Dendritic cell treated with granulocyte-macrophage colony-stimulating factor and Interleukin-4, amounts not matched to agents 40 ng/mL and 50 ng/mL, for 4 days (primary cell): ENCODE measurements around the gene ADCY3.
A peak's percentile ranks its signal among the peaks of the same experiment; 100 is the strongest.

Experiments used
- H3K27ac Mint-ChIP-seq: one replicate; pipeline ENCODE4 v1.8.0; 2022; ENCODE audit warnings: mild to moderate bottlenecking, mixed read lengths
- H3K27me3 Mint-ChIP-seq: one replicate; pipeline ENCODE4 v1.8.0; 2022; ENCODE audit warnings: mild to moderate bottlenecking, mixed read lengths
- H3K36me3 Mint-ChIP-seq: one replicate; pipeline ENCODE4 v1.8.0; 2022; ENCODE audit warnings: low read depth, mixed read lengths
- H3K4me1 Mint-ChIP-seq: one replicate; pipeline ENCODE4 v1.8.0; 2022; ENCODE audit warnings: low read depth, mixed read lengths
- H3K4me3 Mint-ChIP-seq: one replicate; pipeline ENCODE4 v1.8.0; 2022; ENCODE audit warnings: mild to moderate bottlenecking, moderate library complexity, mixed read lengths
- H3K9me3 Mint-ChIP-seq: one replicate; pipeline ENCODE4 v1.8.0; 2022; ENCODE audit warnings: mixed read lengths
- intact Hi-C: fragments of 100-400 bp; cut with micrococcal nuclease; formaldehyde crosslinking; loops from one replicate; pipeline ENCODE4 v1.15.0; 2022

The ADCY3 gene

DNA sequence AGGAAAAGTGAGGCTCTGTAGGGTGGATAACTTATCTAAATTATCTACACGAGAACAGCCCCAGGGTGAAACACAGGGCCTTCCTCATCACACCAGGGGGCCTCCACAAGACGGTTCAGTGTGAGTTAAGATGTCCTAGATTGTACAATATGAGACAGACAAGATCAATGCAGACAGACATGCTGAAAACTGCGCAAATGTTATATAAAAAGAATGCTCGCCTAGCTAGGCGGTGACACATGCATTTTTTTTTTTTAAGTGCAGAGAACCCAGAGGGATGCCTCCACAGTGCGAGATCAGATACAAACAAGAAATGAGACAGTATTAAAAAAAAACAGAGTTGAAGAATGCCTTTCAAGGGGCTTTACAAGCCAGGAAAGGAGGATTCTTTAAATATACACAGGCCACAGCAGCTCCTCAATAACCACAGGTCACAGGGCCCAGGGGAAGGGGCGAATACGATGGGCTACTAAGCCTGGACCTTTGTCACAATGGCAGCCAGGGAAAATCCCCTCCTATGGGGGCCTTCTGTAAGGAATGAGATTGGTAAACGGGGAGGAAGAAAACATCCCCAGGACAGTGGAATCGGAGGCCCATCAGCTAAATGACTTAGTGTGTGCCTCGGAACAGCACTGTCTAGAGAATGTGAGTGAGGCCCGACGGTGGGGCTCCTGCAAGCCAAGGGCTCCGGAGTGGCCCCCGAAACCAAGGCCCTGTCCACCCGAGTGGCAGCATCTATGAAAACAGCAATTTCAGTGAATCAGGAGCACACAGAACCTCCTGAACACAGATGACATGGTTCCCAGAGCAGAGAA, 48.9 kb downstream of the ADCY3 start:
- intact Hi-C loops: no loop called here

DNA sequence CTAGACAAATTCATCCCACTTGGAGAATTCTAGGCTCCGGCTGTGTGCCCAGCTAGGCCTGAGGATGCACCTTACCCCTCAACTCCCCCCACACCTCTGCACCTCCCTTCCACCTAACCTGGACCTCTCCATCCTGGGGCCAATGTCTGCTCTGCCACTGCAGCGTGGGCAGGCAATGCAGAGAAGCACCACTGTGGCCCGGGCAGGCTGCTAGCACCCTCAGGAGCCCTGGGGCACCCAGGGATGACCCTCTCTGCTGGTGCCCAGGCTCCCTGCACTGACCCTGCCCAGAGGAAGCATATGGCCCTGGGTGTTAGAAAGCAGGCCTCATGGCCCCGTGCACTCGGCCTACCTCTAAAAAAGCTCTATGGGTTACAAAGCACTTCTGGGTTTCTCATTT, 49.6 kb downstream of the ADCY3 start:
- peaks cover 32% of the 10 kb centered on the region for H3K4me1 Mint-ChIP-seq
- H3K9me3 Mint-ChIP-seq: no peaks in the 10 kb centered on the region
- no peak overlapping the region for H3K27ac Mint-ChIP-seq
- no peaks in the 10 kb centered on the region for H3K27me3 Mint-ChIP-seq
- intact Hi-C loops: no loop called here
- no peak overlapping the region for H3K4me3 Mint-ChIP-seq
- H3K36me3 Mint-ChIP-seq: peaks cover 12% of the 10 kb centered on the region

More for the DNA sequence above, 48.9 kb downstream of the ADCY3 start:
- H3K4me3 Mint-ChIP-seq: no peak overlapping the region
- peaks cover 12% of the 10 kb centered on the region for H3K36me3 Mint-ChIP-seq
- H3K27me3 Mint-ChIP-seq: no peaks in the 10 kb centered on the region
- H3K9me3 Mint-ChIP-seq: no peaks in the 10 kb centered on the region
- no peak overlapping the region for H3K27ac Mint-ChIP-seq
- H3K4me1 Mint-ChIP-seq: peaks cover 32% of the 10 kb centered on the region

DNA sequence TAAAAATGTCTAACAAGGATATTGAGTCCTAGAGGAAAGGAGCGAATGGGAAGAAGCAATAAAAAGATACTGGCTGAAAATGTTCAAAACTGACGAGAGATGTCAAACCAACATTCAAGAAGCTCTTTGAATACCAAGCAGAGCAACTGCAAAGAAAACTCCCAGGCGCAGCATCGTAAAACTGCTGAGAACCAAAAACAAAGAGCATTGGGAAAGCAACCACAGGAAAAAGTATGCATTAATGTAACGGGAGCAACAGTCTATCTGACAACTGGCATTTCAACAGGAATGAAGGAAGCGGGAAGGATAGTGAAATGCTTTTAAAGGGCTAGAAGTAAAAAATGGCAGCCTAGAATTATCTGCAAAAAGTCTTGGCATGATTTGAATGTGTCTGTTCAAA, 53.1 kb downstream of the ADCY3 start:
- intact Hi-C loops: no loop called here
- no peaks in the 10 kb centered on the region for H3K27me3 Mint-ChIP-seq

DNA sequence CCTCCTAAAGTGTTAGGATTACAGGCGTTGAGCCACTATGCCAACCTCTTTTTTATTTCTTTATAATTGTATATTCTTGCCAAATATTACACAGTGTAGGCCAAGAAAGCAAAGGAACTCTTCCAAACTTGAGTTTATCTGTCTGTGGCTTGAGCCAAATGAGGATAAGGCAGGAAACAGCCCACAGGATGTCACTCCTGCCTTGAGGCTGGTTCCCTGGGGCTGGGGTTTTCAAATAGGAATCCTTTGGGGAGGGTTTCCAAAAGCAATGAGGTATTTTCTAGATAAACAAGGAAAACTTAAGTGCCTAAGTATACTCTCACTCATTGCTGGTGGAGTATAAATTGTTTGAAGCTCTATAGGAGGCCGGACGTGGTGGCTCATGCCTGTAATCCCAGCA, 56.4 kb downstream of the ADCY3 start:
- H3K4me3 Mint-ChIP-seq: no peak overlapping the region
- no peaks in the 10 kb centered on the region for H3K36me3 Mint-ChIP-seq
- no peaks in the 10 kb centered on the region for H3K27me3 Mint-ChIP-seq
- no peaks in the 10 kb centered on the region for H3K9me3 Mint-ChIP-seq
- H3K27ac Mint-ChIP-seq: no peak overlapping the region
- intact Hi-C loops: no loop called here
- H3K4me1 Mint-ChIP-seq: no peaks in the 10 kb centered on the region

More for the DNA sequence above, 53.1 kb downstream of the ADCY3 start:
- Mint-ChIP-seq H3K27ac (no peak overlapping the region), H3K4me3 (no peak overlapping the region), H3K4me1 (peaks cover 7% of the 10 kb centered on the region), H3K9me3 (no peaks in the 10 kb centered on the region), H3K36me3 (peaks cover 12% of the 10 kb centered on the region)

DNA sequence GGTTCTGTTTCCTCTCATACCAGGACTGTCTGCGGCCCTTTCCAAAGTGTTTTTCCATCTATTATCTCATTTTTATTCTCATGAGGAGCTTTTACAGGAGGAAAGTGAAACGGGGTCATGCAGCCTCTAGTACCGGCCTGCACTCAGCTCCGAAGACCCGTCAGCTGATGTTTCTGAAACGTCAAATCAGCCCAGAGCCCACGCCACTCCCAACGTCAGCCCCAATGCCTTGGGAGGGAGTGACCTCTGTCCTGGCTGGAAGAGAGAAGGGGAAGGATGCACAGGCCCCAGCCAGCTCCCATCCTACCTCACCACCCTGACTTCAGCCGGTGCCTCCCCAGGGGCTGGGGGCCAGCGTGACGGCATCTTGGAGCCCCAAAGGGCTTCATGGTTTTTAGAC, 58.5 kb downstream of the ADCY3 start:
- Mint-ChIP-seq H3K36me3 (no peaks in the 10 kb centered on the region), H3K27ac (no peak overlapping the region)
- intact Hi-C loops: no loop called here

DNA sequence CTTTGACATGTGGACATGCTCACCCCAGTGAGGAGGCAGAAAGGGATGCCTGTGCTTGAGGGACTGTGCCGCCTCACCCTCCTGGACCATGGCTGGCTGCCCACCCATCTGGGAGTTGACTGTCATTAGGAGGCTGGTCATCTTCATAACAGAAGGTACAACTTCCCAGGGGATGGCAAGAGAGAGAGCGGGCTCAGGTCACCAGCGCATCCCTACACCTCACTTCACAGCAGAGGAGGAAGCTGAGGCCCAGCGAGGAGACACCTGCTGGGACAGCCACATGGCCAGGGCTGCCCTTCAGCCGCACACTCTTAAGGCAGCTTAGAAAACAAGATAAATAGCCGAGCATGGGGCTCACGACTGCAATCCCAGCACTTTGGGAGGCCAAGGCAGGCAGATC, 59.4 kb downstream of the ADCY3 start:
- Mint-ChIP-seq H3K4me3 (no peak overlapping the region), H3K27me3 (no peaks in the 10 kb centered on the region), H3K4me1 (no peaks in the 10 kb centered on the region), H3K27ac (no peak overlapping the region), H3K36me3 (no peaks in the 10 kb centered on the region), H3K9me3 (no peaks in the 10 kb centered on the region)
- intact Hi-C loops: no loop called here

More for the DNA sequence above, 58.5 kb downstream of the ADCY3 start:
- no peak overlapping the region for H3K4me3 Mint-ChIP-seq
- no peaks in the 10 kb centered on the region for H3K9me3 Mint-ChIP-seq
- H3K4me1 Mint-ChIP-seq: no peaks in the 10 kb centered on the region
- no peaks in the 10 kb centered on the region for H3K27me3 Mint-ChIP-seq

DNA sequence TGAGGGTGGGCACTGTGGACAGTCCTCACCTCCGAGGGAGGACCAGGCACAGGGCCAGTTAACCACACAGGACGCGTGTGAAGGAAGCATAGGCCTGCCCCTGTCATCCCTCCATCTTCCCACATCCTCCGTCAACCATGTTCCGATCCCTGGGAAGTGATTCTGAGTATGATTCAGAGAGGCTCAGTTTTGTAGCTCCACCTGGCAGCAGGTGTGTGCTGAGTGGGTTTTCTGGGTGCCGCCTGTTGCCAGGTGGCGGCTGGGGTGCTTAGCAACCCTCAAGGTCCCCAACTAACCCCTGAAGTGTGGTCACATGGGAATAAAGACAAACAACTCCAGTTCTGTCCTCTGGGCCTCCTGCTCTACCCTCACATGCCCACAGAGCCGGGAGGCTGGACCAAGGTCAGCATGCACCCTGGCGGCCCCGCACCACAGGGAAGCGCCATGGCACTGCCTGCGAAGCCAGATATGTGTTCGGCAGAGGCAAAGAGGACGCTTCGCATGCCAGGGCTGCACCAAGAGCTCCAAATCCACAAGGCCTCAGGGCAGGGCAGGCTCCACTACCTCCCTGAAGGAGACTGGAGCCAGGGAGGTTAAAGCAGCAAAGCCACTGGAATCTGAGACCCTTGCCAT, 60.0 kb downstream of the ADCY3 start:
- intact Hi-C loops: no loop called here
- Mint-ChIP-seq H3K27ac (no peak overlapping the region), H3K9me3 (no peaks in the 10 kb centered on the region), H3K36me3 (no peaks in the 10 kb centered on the region), H3K27me3 (no peaks in the 10 kb centered on the region), H3K4me1 (no peaks in the 10 kb centered on the region), H3K4me3 (no peak overlapping the region)

DNA sequence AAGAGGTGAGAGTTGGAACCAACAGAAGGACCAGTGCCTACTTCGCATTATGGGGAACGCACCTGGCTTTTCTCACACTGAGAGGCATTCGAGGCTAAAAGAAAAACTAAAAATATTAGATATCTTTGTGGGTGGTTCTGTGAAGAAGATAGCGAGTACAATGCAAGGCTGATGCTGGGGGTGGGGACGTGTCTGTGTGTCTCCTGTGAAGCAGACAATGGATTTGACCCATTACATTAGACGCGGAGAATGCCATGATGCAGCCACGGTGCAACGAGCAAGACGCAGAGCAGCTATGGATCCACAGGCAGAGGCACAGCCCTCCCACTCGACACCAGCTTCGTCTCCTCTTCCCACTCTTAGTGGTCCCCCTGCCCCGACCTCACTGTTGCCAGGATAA, 61.0 kb downstream of the ADCY3 start:
- Mint-ChIP-seq H3K27ac (no peak overlapping the region), H3K36me3 (no peaks in the 10 kb centered on the region), H3K4me1 (no peaks in the 10 kb centered on the region), H3K9me3 (no peaks in the 10 kb centered on the region), H3K27me3 (no peaks in the 10 kb centered on the region), H3K4me3 (no peak overlapping the region)
- intact Hi-C loops: no loop called here

DNA sequence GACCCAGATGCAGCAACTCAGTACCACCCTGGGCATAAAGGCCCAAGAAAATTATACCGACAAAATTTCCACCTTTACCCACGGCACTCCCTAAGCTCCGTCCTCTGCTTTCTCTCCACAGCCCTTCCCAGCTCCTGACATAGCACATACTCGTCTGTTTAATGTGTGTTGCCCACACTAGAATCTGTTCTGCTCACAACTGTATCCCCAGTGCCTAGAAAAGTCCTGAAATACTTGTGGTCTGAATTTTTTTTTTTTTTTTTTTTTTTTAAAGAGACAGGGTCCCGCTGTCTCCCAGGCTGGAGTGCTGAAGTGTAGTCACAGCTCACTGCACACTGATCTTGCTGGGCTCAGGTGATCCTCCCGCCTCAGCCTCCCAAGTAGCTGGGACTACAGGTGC, 62.3 kb downstream of the ADCY3 start:
- Mint-ChIP-seq H3K4me1 (no peaks in the 10 kb centered on the region), H3K36me3 (no peaks in the 10 kb centered on the region), H3K4me3 (no peak overlapping the region), H3K27me3 (no peaks in the 10 kb centered on the region), H3K27ac (no peak overlapping the region), H3K9me3 (no peaks in the 10 kb centered on the region)
- intact Hi-C loops: no loop called here

DNA sequence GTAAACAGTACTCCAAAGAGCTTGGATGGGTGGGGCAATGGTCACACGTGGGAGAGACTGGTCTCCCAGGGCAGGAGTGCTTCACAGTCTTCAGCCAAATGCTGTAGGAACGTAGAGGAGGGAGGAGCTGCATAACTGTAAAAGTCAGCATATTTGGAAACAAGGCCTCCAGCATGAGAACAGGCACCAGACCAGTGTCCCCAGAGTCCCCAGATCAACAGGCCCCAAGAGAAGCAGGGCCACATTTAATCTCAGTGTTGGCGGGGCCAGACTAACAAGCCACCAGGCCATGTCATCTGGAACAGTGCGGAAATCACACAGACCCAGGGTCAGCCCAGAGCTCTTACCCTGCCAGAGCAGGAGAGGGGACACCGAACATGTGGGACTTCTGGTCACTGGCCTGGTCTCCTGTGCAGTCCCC, 63.2 kb downstream of the ADCY3 start:
- Mint-ChIP-seq H3K4me1 (no peaks in the 10 kb centered on the region), H3K36me3 (no peaks in the 10 kb centered on the region), H3K27me3 (no peaks in the 10 kb centered on the region), H3K9me3 (no peaks in the 10 kb centered on the region), H3K4me3 (no peak overlapping the region), H3K27ac (no peak overlapping the region)
- intact Hi-C loops: no loop called here

DNA sequence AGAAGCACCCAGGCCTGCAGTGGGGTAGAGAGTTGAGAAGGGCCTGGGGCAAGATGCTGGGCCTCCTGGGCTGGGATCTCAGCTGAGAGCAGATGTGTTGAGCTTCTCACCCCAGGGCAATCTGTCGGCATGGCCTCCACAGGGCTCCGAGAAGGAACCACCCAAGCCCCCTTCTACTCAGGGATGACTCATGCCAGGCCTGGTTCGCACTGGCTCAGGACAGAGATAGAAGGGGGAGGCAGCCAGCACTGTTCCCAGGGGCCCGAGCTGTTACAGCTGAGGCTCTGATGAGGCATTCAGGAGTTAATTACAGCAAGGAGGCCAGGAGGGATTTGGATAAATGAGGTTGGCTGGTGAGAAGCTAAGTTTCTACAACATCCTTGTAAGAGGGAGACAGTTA, 64.3 kb downstream of the ADCY3 start:
- Mint-ChIP-seq H3K9me3 (no peaks in the 10 kb centered on the region), H3K36me3 (no peaks in the 10 kb centered on the region), H3K4me3 (no peak overlapping the region), H3K27me3 (no peaks in the 10 kb centered on the region), H3K4me1 (peaks cover 6% of the 10 kb centered on the region), H3K27ac (peak overlapping the region; percentile 12)
- intact Hi-C loops: no loop called here

DNA sequence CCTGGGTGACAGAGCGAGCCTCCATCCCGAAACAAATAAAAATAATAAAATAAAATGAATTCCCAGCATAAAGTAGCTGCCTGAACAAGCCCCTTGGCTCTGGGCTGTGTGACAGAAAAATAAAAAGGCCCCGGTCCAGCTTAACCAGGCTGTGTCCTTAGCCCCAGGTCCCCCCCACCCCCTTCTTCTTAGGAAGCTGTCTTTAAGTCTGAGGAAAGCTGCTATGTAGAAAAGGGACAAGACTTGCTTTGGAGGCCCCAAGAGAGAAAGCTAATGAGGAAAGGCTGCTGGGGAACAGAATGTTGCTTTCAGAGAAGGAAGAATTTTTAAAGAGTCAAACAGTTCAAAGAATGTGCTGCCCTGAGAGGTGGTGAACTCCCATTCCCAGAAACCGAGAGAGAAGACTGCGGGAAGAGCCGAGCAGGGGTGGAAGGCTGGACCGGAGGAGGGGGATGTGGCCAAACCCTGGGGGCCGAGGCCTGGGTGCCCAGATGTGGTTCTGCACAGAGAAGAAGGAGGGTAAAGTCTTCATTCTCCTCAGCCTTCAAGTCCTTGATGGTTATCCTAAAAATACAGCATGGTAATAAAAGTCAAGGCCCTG, 64.9 kb downstream of the ADCY3 start:
- H3K4me1 Mint-ChIP-seq: peaks cover 12% of the 10 kb centered on the region
- H3K9me3 Mint-ChIP-seq: no peaks in the 10 kb centered on the region
- intact Hi-C loops: no loop called here
- no peaks in the 10 kb centered on the region for H3K36me3 Mint-ChIP-seq
- H3K27ac Mint-ChIP-seq: no peak overlapping the region
- no peaks in the 10 kb centered on the region for H3K27me3 Mint-ChIP-seq
- H3K4me3 Mint-ChIP-seq: no peak overlapping the region

DNA sequence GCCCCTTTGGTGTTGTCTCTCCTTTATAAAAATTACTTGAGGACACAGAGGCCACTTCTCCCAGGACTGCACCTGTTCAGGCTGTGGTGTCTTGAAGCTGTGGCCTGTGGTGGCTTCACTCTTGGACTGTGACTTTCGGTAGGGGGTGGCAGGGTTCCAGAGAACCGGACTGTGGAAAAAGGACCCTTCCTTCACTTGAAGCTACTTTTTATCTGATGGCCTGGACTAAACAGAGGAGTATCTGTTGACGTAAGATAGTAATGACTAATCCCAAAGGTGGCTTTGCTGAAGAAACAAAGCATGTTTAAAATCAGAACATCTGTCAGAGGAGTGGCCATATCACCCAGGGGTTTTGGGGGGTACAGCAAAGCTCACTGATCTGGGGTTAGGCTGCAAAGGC, 66.0 kb downstream of the ADCY3 start:
- no peak overlapping the region for H3K27ac Mint-ChIP-seq
- no peaks in the 10 kb centered on the region for H3K9me3 Mint-ChIP-seq
- intact Hi-C loops: no loop called here
- no peaks in the 10 kb centered on the region for H3K36me3 Mint-ChIP-seq
- H3K27me3 Mint-ChIP-seq: no peaks in the 10 kb centered on the region
- peaks cover 16% of the 10 kb centered on the region for H3K4me1 Mint-ChIP-seq
- H3K4me3 Mint-ChIP-seq: no peak overlapping the region

DNA sequence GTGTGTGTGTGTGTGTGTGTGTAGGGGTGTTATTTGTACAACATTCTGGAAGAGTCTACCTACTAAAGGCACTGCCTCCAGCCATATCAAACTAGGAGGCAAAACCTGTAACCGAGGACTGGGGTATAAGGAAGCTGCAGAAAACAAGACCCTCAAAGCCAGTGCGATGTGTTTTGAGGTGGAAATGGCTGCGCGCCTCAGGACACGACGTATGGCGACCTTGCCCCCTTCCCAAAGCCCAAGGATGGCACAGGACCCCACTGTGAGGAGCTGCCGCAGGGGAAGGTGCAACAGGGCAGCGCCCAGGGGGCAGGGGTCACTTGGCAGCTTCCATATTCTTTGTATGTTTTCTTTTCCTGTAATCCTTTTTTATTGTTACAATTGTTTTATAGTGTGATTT, 67.0 kb downstream of the ADCY3 start:
- Mint-ChIP-seq H3K4me1 (peaks cover 16% of the 10 kb centered on the region), H3K27ac (peak overlapping the region; percentile 45), H3K36me3 (no peaks in the 10 kb centered on the region), H3K27me3 (no peaks in the 10 kb centered on the region), H3K9me3 (peaks cover 6% of the 10 kb centered on the region), H3K4me3 (no peak overlapping the region)
- intact Hi-C loops: no loop called here
